SH-SY5Y (cell line): ENCODE data around the gene STT3B.

Experiments
- GATA2 ChIP-seq: IDR thresholded peaks from 2 replicates; pipeline ENCODE4 v1.6.1; 2011; ENCODE audit warnings: mild to moderate bottlenecking, low read depth, low read length
- GATA3 ChIP-seq: IDR thresholded peaks from 2 replicates; pipeline ENCODE4 v1.6.1; 2011; ENCODE audit warnings: low read depth, mild to moderate bottlenecking, low read length, moderate library complexity

DNA sequence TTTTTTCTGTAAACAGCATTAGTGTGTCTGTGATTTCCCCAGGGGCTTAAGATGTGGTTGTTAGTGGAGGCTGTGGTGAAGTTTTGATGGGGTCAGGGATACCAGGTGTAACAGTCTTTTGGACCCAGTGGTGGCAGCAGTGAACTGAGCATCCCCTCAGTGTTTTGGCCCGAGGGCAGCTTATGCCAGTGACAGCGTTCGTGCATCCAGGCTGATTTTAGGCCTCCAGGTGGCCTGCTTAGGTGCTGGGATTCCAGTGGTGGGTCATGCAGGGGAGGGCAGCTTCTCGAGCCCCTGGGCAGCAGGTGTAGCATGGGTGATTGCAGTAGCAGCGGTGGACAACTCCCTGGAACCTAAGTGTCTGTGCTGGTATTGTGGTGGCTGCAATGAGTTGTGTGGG lies 29.2 kb downstream of the STT3B start:
- TF ChIP-seq GATA2 (no peak), GATA3 (no peak)
